Transverse colon (tissue), 4 donors: ENCODE data around the gene P3H1. TPM values are rescaled to one million over a fixed set of nuclear protein-coding genes. Genes with fewer than 3 reads are reported as not detected.
A peak's percentile ranks its signal among the peaks of the same experiment; 100 is the strongest.

Experiments
- DNase-seq: peaks from one replicate; pipeline ENCODE4 v3.0.0-alpha.2; 2019
- H3K27ac ChIP-seq, 4 donors: fragments of 200-600 bp; sonication (generic); 2 replicates each; pipeline ENCODE4 v1.5.1; 2016 to 2018; ENCODE audit warnings: inconsistent platforms in 4 of 4
- H3K27me3 ChIP-seq: fragments of 200-600 bp; sonication (generic); 2 replicates; pipeline ENCODE4 v1.5.1; 2017; ENCODE audit warnings: inconsistent platforms
- H3K36me3 ChIP-seq, 4 donors: fragments of 200-600 bp; sonication (generic); 2 replicates each; pipeline ENCODE4 v1.5.1; 2017 to 2019; ENCODE audit warnings: inconsistent platforms in 4 of 4
- H3K4me1 ChIP-seq, 4 donors: fragments of 200-600 bp; sonication (generic); 2 replicates each; pipeline ENCODE4 v1.5.1; 2017 to 2020; ENCODE audit warnings: inconsistent platforms in 4 of 4
- H3K4me3 ChIP-seq, 4 donors: fragments of 200-600 bp; sonication (generic); 1 replicate in 1 of 4; 2 replicates in 3 of 4; pipeline versions ENCODE4 v1.5.1 to v1.6.1; 2017 to 2019; ENCODE audit warnings: inconsistent platforms in 4 of 4
- H3K9me3 ChIP-seq, 2 donors: fragments of 200-600 bp; sonication (generic); 2 replicates each; pipeline ENCODE4 v1.5.1; 2017 to 2019; ENCODE audit warnings: inconsistent platforms in 2 of 2
- EP300 ChIP-seq: sonication (generic); formaldehyde crosslinking; IDR thresholded peaks from one replicate; pipeline ENCODE4 v1.6.1; 2017; ENCODE audit warnings: antibody characterized with exemption, low read depth
- POLR2A ChIP-seq: fragments of 450-650 bp; IDR thresholded peaks from one replicate; pipeline ENCODE4 v1.6.1; 2016; ENCODE audit warnings: antibody characterized with exemption, mild to moderate bottlenecking, moderate library complexity
- POLR2AphosphoS5 ChIP-seq, 3 donors: sonication (generic); formaldehyde crosslinking; IDR thresholded peaks; one replicate each; pipeline ENCODE4 v1.6.1; 2016; ENCODE audit warnings: antibody characterized with exemption in 3 of 3
- WGBS, 2 donors: methylation state at CpG; one replicate each; pipeline ENCODE4 v1.1.5; 2018; ENCODE audit warnings: low coverage in 1 of 2; 5-methylcytosine and 5-hydroxymethylcytosine counted together
- in situ Hi-C, 4 donors: fragments of 200-750 bp; cut with MboI; loops; one replicate each; pipeline versions ENCODE4 v1.15.0 to v1.15.1; 2017; ENCODE audit warnings: low sequenced_read_pairs in 3 of 4, low pct_ligation_motif_present in 1 of 4, low pct_unique_long_range_greater_than_20kb in 1 of 4
- intact Hi-C: fragments of 100-400 bp; cut with DNase I; formaldehyde crosslinking; loops from one replicate; pipeline ENCODE4 v1.15.1; 2023; ENCODE audit warnings: low total_unique reads
- total RNA-seq, 4 donors: library from RNA; depleted of rRNA; stranded (reverse); fragments of >200 nt; gene quantifications; one replicate each; pipeline ENCODE4 v1.1.0, GENCODE V29; 2016
- TF ChIP-seq, protein P1 (sequence below), 5 experiments: fragments of 200-600 bp in 3 of 5; fragments of 450-650 bp in 2 of 5; sonication (generic) in 3 of 5; IDR thresholded peaks; 1 replicate in 2 of 5; 2 replicates in 3 of 5; pipeline ENCODE4 v1.5.1; 2016 to 2017; ENCODE audit warnings: antibody characterized with exemption in 5 of 5, inconsistent platforms in 3 of 5, mild to moderate bottlenecking in 2 of 5, moderate library complexity in 1 of 5

Gene P3H1
- total RNA-seq, 4 donors from 2014 or later = 8.7 to 37.2 (median 10.2) TPM

DNA sequence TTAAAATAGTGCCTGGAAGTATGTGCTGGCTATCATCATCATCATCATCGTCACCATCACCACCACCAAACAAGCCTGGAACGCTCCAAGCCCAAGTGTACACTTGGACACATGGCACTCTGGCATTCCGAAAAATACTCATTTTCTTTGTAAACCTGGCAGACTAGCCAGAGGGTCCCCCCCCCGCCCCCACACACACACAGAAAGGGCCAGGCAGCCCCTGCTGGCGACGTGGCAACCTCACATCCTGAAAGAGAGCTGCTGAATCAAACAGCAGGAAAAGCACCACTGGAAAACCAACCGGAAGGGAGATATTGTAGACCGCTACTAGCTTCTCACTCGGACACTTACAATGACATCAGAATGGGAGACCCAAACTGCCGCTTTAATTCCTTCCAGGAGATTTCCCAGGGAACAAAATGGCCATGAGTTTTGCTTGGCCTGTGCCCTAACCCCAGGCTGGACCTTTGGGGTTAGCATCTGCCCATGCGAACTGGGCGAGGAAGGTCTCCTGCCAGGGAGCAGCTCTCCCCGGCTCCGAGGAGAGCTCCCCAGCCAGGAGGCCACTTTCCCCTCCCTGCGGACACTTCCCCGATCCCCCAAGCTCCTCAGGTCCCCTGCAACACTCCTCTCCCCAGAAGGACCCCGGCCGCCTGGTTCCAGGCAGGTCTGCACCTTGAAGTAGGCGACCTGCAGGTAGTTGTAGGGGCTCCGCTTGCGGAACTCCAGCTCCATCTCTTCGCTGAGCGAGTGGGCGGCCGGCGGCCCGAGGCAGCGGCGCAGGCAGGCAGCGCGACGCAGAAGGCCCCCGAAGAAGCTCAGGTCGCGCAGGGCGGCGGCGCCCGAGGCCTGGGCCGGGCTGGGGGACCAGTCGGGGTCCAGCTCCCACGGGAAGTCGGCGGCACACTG lies 742 bp downstream of the P3H1 start:
- DNase-seq = peak; percentile 32
- Histone ChIP-seq H3K27me3 (no peaks in the 10 kb centered on the region), H3K4me1 (peaks cover 15 to 41% (median 19%) of the 10 kb centered on the region in 4 donors), H3K27ac (peak overlapping the region; percentile 92 to 95 (median 94)), H3K36me3 (peaks cover 0 to 10% (median 0%) of the 10 kb centered on the region in 4 donors), H3K9me3 (no peaks in the 10 kb centered on the region), H3K4me3 (peak overlapping the region; percentile 80 to 99 (median 92))
- in situ Hi-C loops = loop anchor here in 3 of 4 donors (10.0 to 25.0 kb wide), 2 partner anchors 429 to 431 kb away; partner anchors contain the start of gene FOXJ3 (in 3 of the 3)
- no peak for TF ChIP-seq EP300
- TF ChIP-seq POLR2A = no peak
- TF ChIP-seq, protein P1, sequence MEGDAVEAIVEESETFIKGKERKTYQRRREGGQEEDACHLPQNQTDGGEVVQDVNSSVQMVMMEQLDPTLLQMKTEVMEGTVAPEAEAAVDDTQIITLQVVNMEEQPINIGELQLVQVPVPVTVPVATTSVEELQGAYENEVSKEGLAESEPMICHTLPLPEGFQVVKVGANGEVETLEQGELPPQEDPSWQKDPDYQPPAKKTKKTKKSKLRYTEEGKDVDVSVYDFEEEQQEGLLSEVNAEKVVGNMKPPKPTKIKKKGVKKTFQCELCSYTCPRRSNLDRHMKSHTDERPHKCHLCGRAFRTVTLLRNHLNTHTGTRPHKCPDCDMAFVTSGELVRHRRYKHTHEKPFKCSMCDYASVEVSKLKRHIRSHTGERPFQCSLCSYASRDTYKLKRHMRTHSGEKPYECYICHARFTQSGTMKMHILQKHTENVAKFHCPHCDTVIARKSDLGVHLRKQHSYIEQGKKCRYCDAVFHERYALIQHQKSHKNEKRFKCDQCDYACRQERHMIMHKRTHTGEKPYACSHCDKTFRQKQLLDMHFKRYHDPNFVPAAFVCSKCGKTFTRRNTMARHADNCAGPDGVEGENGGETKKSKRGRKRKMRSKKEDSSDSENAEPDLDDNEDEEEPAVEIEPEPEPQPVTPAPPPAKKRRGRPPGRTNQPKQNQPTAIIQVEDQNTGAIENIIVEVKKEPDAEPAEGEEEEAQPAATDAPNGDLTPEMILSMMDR (IDR thresholded peaks at IDR 0.05) = peak in 4 of 5 experiments; percentile 20 to 46 (median 40)
- no peak for TF ChIP-seq POLR2AphosphoS5 (IDR thresholded peaks at IDR 0.05)
- intact Hi-C loops = loop anchor here (10.0 kb wide), 1 partner anchor 431 kb away; the partner anchor contains the start of gene FOXJ3
- WGBS, 2 donors = 0 to 2% methylated on average over 6 to 36 of the region's 44 CpGs

DNA sequence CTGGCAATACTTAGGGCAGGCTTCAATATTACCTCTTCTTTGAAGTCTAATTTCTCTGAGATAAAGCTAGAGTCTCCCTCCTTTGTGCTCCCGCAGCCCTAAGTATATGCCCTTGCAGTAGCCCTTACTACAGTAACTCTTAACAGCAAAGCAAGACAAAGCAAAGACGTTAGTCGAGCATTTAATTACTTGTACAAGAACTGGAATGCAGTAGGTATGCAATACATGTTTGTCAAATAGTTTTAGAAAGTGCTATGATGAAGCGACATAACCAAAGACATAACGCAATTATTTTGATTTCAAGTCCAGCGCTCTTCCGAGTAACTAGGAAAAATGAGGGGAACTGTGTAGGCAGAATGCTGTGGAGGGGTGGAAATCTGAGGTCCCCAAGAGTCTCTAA lies 1.6 kb downstream of the P3H1 start:
- TF ChIP-seq POLR2A = no peak
- TF ChIP-seq, protein P1 (IDR thresholded peaks at IDR 0.05) = no peak
- TF ChIP-seq EP300 = no peak
- no peak for TF ChIP-seq POLR2AphosphoS5 (IDR thresholded peaks at IDR 0.05)
- intact Hi-C loops (loop anchor here (10.0 kb wide), 1 partner anchor 430 kb away; the partner anchor contains the start of gene FOXJ3), in situ Hi-C loops (loop anchor here in 3 of 4 donors (10.0 to 25.0 kb wide), 2 partner anchors 428 to 430 kb away; partner anchors contain the start of gene FOXJ3 (in 3 of the 3))
- Histone ChIP-seq H3K27me3 (no peaks in the 10 kb centered on the region), H3K27ac (peak overlapping the region; percentile 92 to 95 (median 94)), H3K4me1 (peaks cover 15 to 41% (median 19%) of the 10 kb centered on the region in 4 donors), H3K36me3 (peaks cover 0 to 10% (median 0%) of the 10 kb centered on the region in 4 donors), H3K9me3 (no peaks in the 10 kb centered on the region), H3K4me3 (peak overlapping the region; percentile 80 to 99 (median 92))
- 35 to 68% methylated on average over 2 to 7 of the region's 7 CpGs for WGBS, 2 donors
- DNase-seq = no peak

DNA sequence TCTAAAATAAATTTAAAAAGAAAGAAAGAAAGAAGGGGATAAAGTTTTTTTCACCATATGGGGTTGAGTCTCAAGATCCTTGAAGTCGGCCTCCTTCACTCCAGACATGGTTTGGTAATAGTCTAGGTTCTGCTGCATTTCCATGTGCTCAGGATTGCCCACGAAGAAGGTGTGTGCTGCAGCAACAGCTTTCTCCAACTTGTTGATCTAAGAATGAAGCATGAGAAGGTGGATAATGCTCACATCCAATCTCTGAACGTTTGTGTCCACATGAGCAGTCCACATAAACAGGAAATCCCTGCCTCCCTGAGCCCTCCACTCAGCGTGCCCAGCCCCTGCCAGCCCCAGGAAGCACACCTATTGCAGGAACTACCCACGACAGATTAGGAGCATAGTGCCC lies 4.6 kb downstream of the P3H1 start:
- H3K9me3 ChIP-seq = no peaks in the 10 kb centered on the region
- in situ Hi-C loops (loop anchor here in 3 of 4 donors (10.0 to 25.0 kb wide), 2 partner anchors 425 to 427 kb away; partner anchors contain the start of gene FOXJ3 (in 3 of the 3)), intact Hi-C loops (loop anchor here (10.0 kb wide), 1 partner anchor 427 kb away; the partner anchor contains the start of gene FOXJ3)
- TF ChIP-seq, protein P1 (IDR thresholded peaks at IDR 0.05) = no peak
- TF ChIP-seq POLR2A (no peak), POLR2AphosphoS5 (IDR thresholded peaks at IDR 0.05) (no peak), EP300 (no peak)
- no peak for DNase-seq
- peaks cover 5 to 17% (median 10%) of the 10 kb centered on the region in 4 donors for H3K4me1 ChIP-seq
- H3K27me3 ChIP-seq = no peaks in the 10 kb centered on the region
- WGBS, 2 donors = 53% methylated on average over 5 of the region's 5 CpGs; no CpG with 5 or more reads in 1 of the 2 donors
- peaks cover 0 to 18% (median 2%) of the 10 kb centered on the region in 4 donors for H3K36me3 ChIP-seq
- H3K27ac ChIP-seq = no peak overlapping the region
- no peak overlapping the region for H3K4me3 ChIP-seq

DNA sequence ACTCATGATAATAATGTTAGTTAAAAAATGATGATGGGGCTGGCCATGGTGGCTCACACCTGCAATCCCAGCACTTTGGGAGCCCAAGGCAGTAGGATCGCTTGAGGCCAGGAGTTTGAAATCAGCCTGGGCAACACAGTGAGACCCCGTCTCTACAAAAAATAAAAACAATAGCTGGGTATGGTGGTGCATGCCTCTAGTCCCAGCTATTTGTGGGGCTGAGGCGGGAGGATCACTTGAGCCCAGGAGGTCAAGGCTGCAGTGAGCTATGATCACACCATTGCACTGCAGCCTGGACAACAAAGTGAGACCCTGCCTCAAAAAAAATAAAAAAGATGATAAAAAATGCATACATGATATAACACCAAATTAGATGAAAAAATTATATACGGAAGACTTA lies 5.3 kb downstream of the P3H1 start:
- WGBS, 2 donors = 93 to 95% methylated on average over 2 to 4 of the region's 4 CpGs
- intact Hi-C loops = loop anchor here (10.0 kb wide), 1 partner anchor 427 kb away; the partner anchor contains the start of gene FOXJ3
- peaks cover 0 to 18% (median 2%) of the 10 kb centered on the region in 4 donors for H3K36me3 ChIP-seq
- H3K27me3 ChIP-seq = no peaks in the 10 kb centered on the region
- no peak overlapping the region for H3K4me3 ChIP-seq
- no peaks in the 10 kb centered on the region for H3K9me3 ChIP-seq
- no peak for DNase-seq
- no peak overlapping the region for H3K27ac ChIP-seq
- H3K4me1 ChIP-seq = peaks cover 5 to 17% (median 10%) of the 10 kb centered on the region in 4 donors
- TF ChIP-seq POLR2AphosphoS5 (IDR thresholded peaks at IDR 0.05) (no peak), POLR2A (no peak), EP300 (no peak)
- TF ChIP-seq, protein P1 (IDR thresholded peaks at IDR 0.05) = no peak
- in situ Hi-C loops = loop anchor here in 3 of 4 donors (10.0 to 25.0 kb wide), 2 partner anchors 424 to 427 kb away; partner anchors contain the start of gene FOXJ3 (in 3 of the 3)
